ENCODE measurements around the gene CT45A5. TPM values are rescaled to one million over a fixed set of nuclear protein-coding genes. Genes with fewer than 3 reads are reported as not detected.
"Not testable (repeated sequence)": the region's sequence is repeated elsewhere in the genome, so short reads cannot be mapped to it uniquely, and the experiment has no call there.

Gene CT45A5
- total RNA-seq, 1 donor from 2014 or later: not detected

DNA sequence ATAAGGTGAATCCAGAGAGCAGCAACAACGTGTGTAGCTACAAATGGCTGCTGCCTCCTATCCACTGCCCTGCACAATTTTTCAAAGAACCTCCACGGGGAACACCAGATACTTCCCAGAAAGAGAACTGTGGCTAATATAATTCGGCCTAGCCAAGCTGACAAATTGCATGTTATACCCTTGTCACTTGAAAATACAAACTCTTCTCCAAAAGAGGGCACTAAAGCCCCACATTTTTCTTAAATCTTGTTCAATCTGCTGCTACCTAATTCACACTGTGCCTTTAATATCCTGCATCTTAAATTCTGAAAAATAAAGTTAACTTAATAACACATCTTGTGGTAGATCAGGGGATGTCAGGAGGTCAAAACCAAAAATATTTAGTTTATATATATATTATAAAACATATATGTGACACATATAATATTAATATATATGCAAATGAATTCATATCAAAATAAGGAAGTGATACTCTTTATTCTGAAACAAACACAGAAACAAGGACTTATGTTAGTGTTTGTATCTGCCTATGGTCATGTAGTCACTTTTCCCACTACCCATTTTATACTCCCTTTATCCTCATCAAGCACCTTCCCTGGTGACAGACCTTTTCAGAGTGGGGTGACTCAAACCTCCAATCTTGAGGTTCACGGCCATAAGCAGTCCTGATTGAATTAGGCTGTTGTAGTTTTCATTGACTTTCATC lies 47.8 kb downstream of the CT45A5 start:
- TF ChIP-seq, protein P1, sequence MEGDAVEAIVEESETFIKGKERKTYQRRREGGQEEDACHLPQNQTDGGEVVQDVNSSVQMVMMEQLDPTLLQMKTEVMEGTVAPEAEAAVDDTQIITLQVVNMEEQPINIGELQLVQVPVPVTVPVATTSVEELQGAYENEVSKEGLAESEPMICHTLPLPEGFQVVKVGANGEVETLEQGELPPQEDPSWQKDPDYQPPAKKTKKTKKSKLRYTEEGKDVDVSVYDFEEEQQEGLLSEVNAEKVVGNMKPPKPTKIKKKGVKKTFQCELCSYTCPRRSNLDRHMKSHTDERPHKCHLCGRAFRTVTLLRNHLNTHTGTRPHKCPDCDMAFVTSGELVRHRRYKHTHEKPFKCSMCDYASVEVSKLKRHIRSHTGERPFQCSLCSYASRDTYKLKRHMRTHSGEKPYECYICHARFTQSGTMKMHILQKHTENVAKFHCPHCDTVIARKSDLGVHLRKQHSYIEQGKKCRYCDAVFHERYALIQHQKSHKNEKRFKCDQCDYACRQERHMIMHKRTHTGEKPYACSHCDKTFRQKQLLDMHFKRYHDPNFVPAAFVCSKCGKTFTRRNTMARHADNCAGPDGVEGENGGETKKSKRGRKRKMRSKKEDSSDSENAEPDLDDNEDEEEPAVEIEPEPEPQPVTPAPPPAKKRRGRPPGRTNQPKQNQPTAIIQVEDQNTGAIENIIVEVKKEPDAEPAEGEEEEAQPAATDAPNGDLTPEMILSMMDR (IDR thresholded peaks at IDR 0.05): peak; percentile 39
- Mint-ChIP-seq H3K36me3 (ENCODE audit: unreplicated experiment) (no peaks in the 10 kb centered on the region), H3K9me3 (ENCODE audit: unreplicated experiment) (no peaks in the 10 kb centered on the region), H3K27ac (ENCODE audit: unreplicated experiment) (no peak overlapping the region), H3K4me1 (ENCODE audit: unreplicated experiment) (no peaks in the 10 kb centered on the region), H3K4me3 (ENCODE audit: unreplicated experiment) (no peak overlapping the region), H3K27me3 (ENCODE audit: unreplicated experiment) (no peaks in the 10 kb centered on the region)
- DNase-seq (ENCODE audit: extremely low spot score, unreplicated experiment): no peak

DNA sequence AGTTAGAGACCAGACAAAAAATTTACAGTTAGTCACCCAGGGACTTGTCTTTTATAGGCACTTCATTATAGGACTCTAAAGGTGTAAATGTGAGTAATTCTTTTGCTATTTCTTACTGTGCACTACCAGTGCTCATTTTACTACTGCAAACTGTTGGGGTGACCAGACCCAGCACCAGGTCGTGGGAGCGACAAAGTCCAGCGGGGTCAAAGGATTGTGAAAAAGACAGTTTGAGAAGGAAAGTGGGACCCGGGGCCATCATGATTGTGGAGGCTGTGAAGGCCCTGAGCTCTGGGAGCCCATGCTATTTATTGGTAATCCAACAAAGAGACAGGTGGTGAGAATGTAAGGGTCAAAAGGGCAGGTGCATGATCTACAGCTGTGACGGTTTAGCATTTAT lies 50.6 kb downstream of the CT45A5 start:
- not testable (repeated sequence) for H3K4me1 Mint-ChIP-seq (ENCODE audit: unreplicated experiment); H3K27ac Mint-ChIP-seq (ENCODE audit: unreplicated experiment); H3K4me3 Mint-ChIP-seq (ENCODE audit: unreplicated experiment); H3K36me3 Mint-ChIP-seq (ENCODE audit: unreplicated experiment); H3K9me3 Mint-ChIP-seq (ENCODE audit: unreplicated experiment); H3K27me3 Mint-ChIP-seq (ENCODE audit: unreplicated experiment); DNase-seq (ENCODE audit: extremely low spot score, unreplicated experiment)

Other genes starting within 250 kb of the CT45A5 start
- not detected in 2 replicates for gene CT45A1, start 71.9 kb downstream of the CT45A5 start, total RNA-seq
- gene CT45A3, start 17.3 kb downstream of the CT45A5 start, total RNA-seq: not detected in 2 replicates
- not detected in 2 replicates for gene CT45A6, start 17.3 kb upstream of the CT45A5 start, total RNA-seq
- not detected in 2 replicates for gene CT45A2, start 34.5 kb upstream of the CT45A5 start, total RNA-seq
- not detected in 2 replicates for gene CT45A7, start 51.8 kb upstream of the CT45A5 start, total RNA-seq
- gene CT45A8, start 69.0 kb upstream of the CT45A5 start, total RNA-seq: not detected in 2 replicates
- not detected in 2 replicates for gene CT45A9, start 86.3 kb upstream of the CT45A5 start, total RNA-seq
- not detected in 2 replicates for gene CT45A10, start 107.9 kb upstream of the CT45A5 start, total RNA-seq
- not detected in 2 replicates for gene SAGE1, start 108.2 kb upstream of the CT45A5 start, total RNA-seq
- 30.9 and 32.4 TPM in 2 replicates for gene MMGT1, start 188.5 kb upstream of the CT45A5 start, total RNA-seq
- gene SLC9A6, start 199.9 kb upstream of the CT45A5 start, total RNA-seq: 16.1 and 18.0 TPM in 2 replicates

Data from osteocyte (in vitro differentiated cells).